Loucy (cell line): ENCODE measurements around the gene ELAPOR1.

Source experiments
- H2AFZ ChIP-seq: fragments of 200-600 bp; sonication (generic); 2 replicates; pipeline ENCODE4 v1.6.0; 2016; ENCODE audit warnings: antibody characterized with exemption, mild to moderate bottlenecking, low read length, moderate library complexity
- H3F3A ChIP-seq: fragments of 200-600 bp; 2 replicates; pipeline ENCODE4 v1.6.0; 2016; ENCODE audit warnings: antibody characterized with exemption, low read depth, mild to moderate bottlenecking
- H3K27me3 ChIP-seq: fragments of 200-600 bp; sonication (generic); 2 replicates; pipeline ENCODE4 v1.6.1; 2014; ENCODE audit warnings: low read length, mild to moderate bottlenecking; ENCODE audit not compliant: insufficient read depth, poor library complexity, severe bottlenecking
- H3K36me3 ChIP-seq: fragments of 200-600 bp; sonication (generic); 2 replicates; pipeline ENCODE4 v1.6.1; 2016; ENCODE audit warnings: low read length; ENCODE audit not compliant: insufficient read depth
- H3K4me1 ChIP-seq: fragments of 200-600 bp; sonication (generic); 2 replicates; pipeline ENCODE4 v1.5.1; 2014; ENCODE audit warnings: low read length, mild to moderate bottlenecking; ENCODE audit not compliant: insufficient read depth, poor library complexity, severe bottlenecking
- H3K4me2 ChIP-seq: fragments of 200-600 bp; sonication (generic); 2 replicates; pipeline ENCODE4 v1.6.0; 2014; ENCODE audit warnings: antibody characterized with exemption, low read length, low read depth, mild to moderate bottlenecking; ENCODE audit not compliant: poor library complexity, severe bottlenecking
- H3K4me3 ChIP-seq: fragments of 200-600 bp; sonication (generic); 2 replicates; pipeline ENCODE4 v1.5.1; 2014; ENCODE audit warnings: low read length, mild to moderate bottlenecking, mixed read lengths; ENCODE audit not compliant: poor library complexity, severe bottlenecking
- H3K79me2 ChIP-seq: fragments of 200-600 bp; sonication (generic); 2 replicates; pipeline ENCODE4 v1.6.1; 2014; ENCODE audit warnings: low read length; ENCODE audit not compliant: insufficient read depth
- H3K9ac ChIP-seq: fragments of 200-600 bp; sonication (generic); 2 replicates; pipeline ENCODE4 v1.6.0; 2014; ENCODE audit warnings: mild to moderate bottlenecking, low read depth, low read length, moderate library complexity; ENCODE audit not compliant: poor library complexity, severe bottlenecking
- H3K9me2 ChIP-seq: fragments of 200-600 bp; sonication (generic); replicated peaks from 2 replicates; pipeline ENCODE4 v1.6.1; 2016; ENCODE audit warnings: low read depth, low read length, mixed read lengths
- H3K9me3 ChIP-seq: fragments of 200-600 bp; sonication (generic); 2 replicates; pipeline ENCODE4 v1.6.1; 2014; ENCODE audit warnings: mild to moderate bottlenecking, antibody characterized with exemption, low read length, low read depth; ENCODE audit not compliant: insufficient read depth
- H4K20me1 ChIP-seq: fragments of 200-600 bp; sonication (generic); 2 replicates; pipeline ENCODE4 v1.6.0; 2014; ENCODE audit warnings: antibody characterized with exemption, low read length, mild to moderate bottlenecking; ENCODE audit not compliant: insufficient read depth, poor library complexity, severe bottlenecking
- EZH2phosphoT487 ChIP-seq: fragments of 200-600 bp; IDR thresholded peaks from 2 replicates; pipeline ENCODE4 v1.6.1; 2018; ENCODE audit warnings: antibody characterized with exemption, mild to moderate bottlenecking, moderate library complexity, borderline replicate concordance
- TF ChIP-seq, protein P1 (sequence below): fragments of 200-600 bp; sonication (generic); conservative IDR thresholded peaks from 2 replicates; pipeline ENCODE4 v1.5.1; 2014; ENCODE audit warnings: mild to moderate bottlenecking, antibody characterized with exemption, low read length

ELAPOR1 gene, protein sequence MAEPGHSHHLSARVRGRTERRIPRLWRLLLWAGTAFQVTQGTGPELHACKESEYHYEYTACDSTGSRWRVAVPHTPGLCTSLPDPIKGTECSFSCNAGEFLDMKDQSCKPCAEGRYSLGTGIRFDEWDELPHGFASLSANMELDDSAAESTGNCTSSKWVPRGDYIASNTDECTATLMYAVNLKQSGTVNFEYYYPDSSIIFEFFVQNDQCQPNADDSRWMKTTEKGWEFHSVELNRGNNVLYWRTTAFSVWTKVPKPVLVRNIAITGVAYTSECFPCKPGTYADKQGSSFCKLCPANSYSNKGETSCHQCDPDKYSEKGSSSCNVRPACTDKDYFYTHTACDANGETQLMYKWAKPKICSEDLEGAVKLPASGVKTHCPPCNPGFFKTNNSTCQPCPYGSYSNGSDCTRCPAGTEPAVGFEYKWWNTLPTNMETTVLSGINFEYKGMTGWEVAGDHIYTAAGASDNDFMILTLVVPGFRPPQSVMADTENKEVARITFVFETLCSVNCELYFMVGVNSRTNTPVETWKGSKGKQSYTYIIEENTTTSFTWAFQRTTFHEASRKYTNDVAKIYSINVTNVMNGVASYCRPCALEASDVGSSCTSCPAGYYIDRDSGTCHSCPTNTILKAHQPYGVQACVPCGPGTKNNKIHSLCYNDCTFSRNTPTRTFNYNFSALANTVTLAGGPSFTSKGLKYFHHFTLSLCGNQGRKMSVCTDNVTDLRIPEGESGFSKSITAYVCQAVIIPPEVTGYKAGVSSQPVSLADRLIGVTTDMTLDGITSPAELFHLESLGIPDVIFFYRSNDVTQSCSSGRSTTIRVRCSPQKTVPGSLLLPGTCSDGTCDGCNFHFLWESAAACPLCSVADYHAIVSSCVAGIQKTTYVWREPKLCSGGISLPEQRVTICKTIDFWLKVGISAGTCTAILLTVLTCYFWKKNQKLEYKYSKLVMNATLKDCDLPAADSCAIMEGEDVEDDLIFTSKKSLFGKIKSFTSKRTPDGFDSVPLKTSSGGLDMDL

DNA sequence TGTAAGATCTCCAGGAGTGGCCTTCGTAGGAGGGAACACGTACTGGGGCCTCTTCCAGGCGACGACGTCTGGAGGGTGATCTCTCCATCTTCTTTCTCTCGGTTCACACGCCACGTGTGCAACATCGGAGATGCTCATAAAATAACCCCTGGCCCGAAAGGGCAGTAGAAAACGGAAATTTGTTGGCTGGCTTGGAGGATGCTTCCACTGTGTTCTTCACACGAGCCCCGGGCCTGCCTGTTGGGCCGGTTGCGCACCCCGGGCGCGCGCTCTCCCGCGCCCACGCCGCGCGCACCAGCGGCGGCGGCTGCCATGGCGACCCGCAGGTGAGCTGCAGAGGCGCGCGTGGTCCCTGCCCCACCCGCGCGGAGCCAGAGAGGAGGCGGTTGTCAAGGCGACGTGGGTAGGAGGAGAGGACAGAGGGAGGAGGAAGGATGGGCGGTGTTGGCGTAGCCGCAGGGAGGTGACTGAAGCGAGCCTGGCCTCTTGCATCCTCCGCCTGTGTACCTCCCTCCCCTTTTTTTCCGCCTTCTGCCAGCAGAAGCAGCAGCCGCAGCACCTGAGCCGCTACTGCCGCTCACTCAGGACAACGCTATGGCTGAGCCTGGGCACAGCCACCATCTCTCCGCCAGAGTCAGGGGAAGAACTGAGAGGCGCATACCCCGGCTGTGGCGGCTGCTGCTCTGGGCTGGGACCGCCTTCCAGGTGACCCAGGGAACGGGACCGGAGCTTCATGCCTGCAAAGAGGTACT lies at the start of gene ELAPOR1:
Gene ELAPOR1, plus strand, starts transcription at position 526 of the 752 bp plus-strand sequence. Its CDS starts 69 bp downstream, at position 595.
- Histone ChIP-seq H3K36me3 (no peaks in the 10 kb centered on the region), H3F3A (no peaks in the 10 kb centered on the region), H2AFZ (peak within 1 kb of the TSS; percentile 69), H4K20me1 (no peaks in the 10 kb centered on the region), H3K9ac (no peak within 1 kb of the TSS), H3K9me3 (no peaks in the 10 kb centered on the region), H3K4me1 (peaks cover 16% of the 10 kb centered on the region), H3K4me3 (peak within 1 kb of the TSS; percentile 61), H3K79me2 (no peaks in the 10 kb centered on the region), H3K4me2 (peak within 1 kb of the TSS; percentile 76), H3K9me2 (no peaks in the 10 kb centered on the region), H3K27me3 (peaks cover 17% of the 10 kb centered on the region)
- TF ChIP-seq, protein P1, sequence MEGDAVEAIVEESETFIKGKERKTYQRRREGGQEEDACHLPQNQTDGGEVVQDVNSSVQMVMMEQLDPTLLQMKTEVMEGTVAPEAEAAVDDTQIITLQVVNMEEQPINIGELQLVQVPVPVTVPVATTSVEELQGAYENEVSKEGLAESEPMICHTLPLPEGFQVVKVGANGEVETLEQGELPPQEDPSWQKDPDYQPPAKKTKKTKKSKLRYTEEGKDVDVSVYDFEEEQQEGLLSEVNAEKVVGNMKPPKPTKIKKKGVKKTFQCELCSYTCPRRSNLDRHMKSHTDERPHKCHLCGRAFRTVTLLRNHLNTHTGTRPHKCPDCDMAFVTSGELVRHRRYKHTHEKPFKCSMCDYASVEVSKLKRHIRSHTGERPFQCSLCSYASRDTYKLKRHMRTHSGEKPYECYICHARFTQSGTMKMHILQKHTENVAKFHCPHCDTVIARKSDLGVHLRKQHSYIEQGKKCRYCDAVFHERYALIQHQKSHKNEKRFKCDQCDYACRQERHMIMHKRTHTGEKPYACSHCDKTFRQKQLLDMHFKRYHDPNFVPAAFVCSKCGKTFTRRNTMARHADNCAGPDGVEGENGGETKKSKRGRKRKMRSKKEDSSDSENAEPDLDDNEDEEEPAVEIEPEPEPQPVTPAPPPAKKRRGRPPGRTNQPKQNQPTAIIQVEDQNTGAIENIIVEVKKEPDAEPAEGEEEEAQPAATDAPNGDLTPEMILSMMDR: no peak
- TF ChIP-seq EZH2phosphoT487: no peak

DNA sequence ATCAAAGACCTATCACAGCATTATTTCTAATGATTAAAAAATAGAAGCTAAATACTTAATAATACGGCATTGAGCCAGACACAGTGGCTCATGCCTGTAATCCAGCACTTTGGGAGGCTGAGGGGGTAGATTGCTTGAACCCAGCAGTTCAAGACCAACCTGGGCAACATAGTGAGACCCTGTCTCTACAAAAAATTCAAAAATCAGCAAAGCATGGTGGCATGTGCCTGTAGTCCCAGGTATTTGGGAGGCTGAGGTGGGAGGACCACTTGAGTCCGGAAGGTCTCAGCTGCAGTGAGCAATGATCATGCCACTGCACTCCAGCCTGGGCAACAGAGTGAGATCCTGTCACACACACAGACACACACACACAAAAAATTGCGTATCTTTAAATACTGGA lies 48.8 kb upstream of the ELAPOR1 start:
- H3K4me1 ChIP-seq: no peaks in the 10 kb centered on the region
- no peaks in the 10 kb centered on the region for H3K79me2 ChIP-seq
- H3K9me3 ChIP-seq: no peaks in the 10 kb centered on the region
- no peak for TF ChIP-seq EZH2phosphoT487
- TF ChIP-seq, protein P1: no peak
- no peak overlapping the region for H3K4me3 ChIP-seq
- H3K9me2 ChIP-seq: no peaks in the 10 kb centered on the region
- H2AFZ ChIP-seq: no peak overlapping the region
- H3K36me3 ChIP-seq: peaks cover 4% of the 10 kb centered on the region; the same call in 1 of the 2 replicates
- H4K20me1 ChIP-seq: peaks cover 4% of the 10 kb centered on the region
- H3K4me2 ChIP-seq: no peak overlapping the region
- H3K27me3 ChIP-seq: no peaks in the 10 kb centered on the region
- no peaks in the 10 kb centered on the region for H3F3A ChIP-seq
- H3K9ac ChIP-seq: no peak overlapping the region

DNA sequence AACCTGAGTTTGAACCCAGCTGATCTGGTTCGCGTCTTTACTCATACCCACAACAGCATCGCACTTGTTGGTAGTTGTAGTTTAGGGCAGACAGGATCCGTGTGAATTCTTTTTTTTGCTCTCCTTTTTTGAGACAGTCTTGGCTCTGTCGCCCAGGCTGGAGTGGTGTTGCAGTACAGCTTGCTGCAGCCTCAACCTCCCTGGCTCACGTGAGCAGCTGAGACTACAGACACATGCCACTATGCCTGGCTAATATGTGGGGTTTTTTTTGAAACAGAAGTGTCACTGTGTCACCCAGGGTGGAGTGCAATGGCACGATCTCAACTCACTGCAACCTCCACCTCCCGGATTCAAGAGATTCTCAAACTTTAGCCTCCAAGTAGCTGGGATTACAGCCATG lies 46.0 kb upstream of the ELAPOR1 start:
- Histone ChIP-seq H3K4me2 (no peak overlapping the region), H3K4me1 (no peaks in the 10 kb centered on the region), H3K9me3 (no peaks in the 10 kb centered on the region), H3F3A (no peaks in the 10 kb centered on the region), H3K9ac (no peak overlapping the region), H2AFZ (no peak overlapping the region), H3K36me3 (peaks cover 4% of the 10 kb centered on the region; the same call in 1 of the 2 replicates), H3K79me2 (no peaks in the 10 kb centered on the region), H3K9me2 (no peaks in the 10 kb centered on the region), H4K20me1 (peaks cover 4% of the 10 kb centered on the region), H3K4me3 (no peak overlapping the region), H3K27me3 (no peaks in the 10 kb centered on the region)
- TF ChIP-seq, protein P1: no peak
- no peak for TF ChIP-seq EZH2phosphoT487
